ENCODE measurements around the gene CFAP141.
A peak's percentile ranks its signal among the peaks of the same experiment; 100 is the strongest.
"Not testable (repeated sequence)": the region's sequence is repeated elsewhere in the genome, so short reads cannot be mapped to it uniquely, and the experiment has no call there.

The CFAP141 gene

DNA sequence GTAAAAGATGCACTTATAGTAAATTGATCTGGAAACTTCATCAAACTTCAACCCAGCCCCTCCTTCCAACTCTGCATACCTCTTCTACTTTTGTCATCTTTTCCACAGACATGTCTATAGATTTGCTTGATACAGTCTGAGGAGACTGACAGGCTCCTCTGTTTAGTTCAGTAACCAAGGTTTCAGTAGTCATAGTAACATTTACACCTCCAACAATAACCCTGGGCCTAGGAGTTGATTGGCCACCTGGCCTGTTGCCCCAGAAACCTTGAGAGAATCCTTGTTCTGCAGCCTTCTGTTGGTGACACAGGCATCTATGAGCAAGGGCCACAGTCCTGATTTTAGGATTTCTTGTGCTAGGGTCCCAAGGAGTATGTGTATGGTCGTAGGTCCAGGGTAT is at the start of gene CFAP141:
CFAP141 (minus strand) TSS at position 138 of the 400 bp plus-strand sequence; CDS start at position 112, 26 bp downstream.
- peak in 1 of 2 donors; percentile 17 for DNase-seq (ENCODE audit: low read depth in 2 of 2)

DNA sequence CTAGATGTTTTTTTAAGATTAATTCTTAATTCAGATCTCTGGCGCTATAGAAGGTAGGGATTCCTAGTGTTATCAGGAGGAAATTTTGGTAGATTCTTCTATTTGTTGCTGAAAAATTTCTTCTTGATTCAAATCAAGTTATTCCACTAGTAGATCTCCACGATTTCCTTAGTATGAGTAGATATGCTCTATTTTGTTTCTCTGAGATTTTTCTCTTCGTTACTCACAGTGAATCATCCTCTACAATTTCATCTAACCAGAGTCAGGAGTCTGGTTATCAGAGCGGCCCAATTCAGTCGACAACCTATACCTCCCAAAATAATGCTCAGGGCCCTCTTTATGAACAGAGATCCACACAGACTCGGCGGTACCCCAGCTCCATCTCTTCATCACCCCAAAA is 47.5 kb upstream of the CFAP141 start:
- no peak for DNase-seq (ENCODE audit: low read depth in 2 of 2)

DNA sequence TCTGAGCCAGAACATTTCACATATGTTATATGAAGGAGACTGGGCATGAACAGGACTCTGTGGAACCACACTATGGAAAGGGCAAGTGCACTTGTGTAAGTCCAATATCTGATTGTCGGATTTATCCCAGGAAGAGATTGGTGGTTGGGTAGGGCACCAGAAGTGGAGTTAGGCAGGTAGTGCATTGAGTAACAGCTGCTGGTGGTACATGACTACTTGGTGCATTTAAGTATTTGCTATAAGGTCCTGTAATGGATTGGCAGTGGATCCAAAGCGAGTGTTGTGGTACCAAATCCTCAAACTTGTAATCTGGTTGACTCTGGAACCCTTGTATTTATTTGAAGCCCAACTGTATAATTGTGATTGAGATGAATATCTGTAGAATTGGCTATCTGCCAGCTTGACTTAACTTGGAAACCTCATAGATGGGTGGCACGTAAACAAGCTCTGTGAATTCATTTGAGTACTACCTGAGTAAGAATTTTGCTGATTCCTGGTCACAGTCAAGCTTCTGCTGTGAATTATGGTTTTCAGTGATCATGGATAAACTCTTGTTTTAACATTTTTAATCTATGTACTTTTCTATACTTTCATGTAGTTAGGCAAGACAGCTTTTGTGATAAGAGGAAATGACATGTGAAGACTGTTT is 35.7 kb upstream of the CFAP141 start:
- DNase-seq (ENCODE audit: low read depth in 2 of 2), result no peak

DNA sequence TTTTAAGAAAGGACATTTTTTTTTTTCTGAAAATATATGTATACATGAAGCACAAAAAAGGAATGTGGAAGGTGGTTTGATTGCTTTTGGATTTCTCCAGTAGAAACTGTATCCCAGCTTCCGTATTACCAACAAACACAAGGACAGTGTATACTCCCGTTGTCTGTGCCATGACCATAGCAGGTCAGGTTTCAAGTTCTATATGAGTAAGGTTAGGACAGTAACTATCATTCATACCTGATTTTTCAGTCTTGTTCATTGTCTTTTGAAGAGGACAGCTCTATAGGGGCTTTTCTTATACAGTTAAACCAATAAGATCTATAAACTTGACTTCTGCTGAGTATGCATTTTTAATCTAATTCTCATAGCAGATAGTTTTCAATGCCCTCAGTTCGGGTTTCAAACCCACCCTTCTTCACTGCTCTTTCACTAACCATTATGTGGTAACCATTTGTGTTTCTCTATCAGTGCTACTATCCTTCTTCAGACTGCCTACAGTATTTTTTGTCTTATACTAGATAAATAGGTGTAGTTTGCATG is 34.2 kb upstream of the CFAP141 start:
- DNase-seq (ENCODE audit: low read depth in 2 of 2), result no peak

DNA sequence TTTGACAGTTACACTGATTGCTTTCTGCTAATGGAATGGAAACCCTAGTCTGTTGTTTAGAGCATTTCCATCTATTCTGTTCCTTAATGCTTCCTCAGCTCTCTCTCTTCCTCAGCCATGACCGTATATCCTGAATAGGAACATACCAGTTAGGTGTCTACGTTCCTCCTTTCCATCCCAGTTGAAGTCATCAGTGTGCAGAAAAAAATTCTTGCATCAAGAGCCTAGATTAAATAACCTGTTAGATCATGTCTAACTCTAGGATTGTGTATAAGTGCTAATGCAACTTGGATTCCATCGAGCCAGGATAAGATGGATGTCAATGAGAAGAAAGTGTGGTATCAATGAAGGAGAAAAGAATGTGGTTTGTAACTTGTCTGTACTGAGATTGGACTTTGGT is 33.4 kb upstream of the CFAP141 start:
- no peak for DNase-seq (ENCODE audit: low read depth in 2 of 2)

DNA sequence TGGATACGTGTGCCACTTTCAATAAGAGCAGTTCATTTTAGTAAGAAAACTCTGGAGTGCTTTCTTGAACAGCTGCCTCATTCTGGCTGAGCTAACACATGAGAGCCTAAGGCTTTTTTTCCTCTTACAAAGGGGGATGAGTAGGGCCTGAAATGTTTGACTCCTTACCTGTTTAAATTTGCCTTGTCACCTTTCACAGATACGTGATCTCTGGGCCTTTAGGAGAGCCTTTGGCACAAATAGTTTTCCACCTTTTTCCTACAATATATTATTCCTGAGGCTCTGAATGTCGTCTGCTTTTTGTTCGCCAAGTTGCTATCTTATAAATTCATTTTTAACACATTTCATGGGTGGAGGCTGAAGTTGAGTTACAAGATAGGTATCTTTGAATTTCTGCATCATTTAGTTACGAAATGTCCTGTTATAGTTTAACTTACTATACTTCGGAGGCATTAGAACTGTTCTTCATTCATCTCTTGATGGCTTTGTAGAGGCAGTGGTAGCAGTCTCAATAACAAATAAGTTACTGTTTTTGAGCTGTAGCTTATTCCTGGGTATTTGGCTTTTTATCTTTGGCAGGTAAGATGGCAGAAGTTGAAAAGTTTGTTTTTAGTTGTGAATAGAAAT is 31.9 kb upstream of the CFAP141 start:
- no peak for DNase-seq (ENCODE audit: low read depth in 2 of 2)

DNA sequence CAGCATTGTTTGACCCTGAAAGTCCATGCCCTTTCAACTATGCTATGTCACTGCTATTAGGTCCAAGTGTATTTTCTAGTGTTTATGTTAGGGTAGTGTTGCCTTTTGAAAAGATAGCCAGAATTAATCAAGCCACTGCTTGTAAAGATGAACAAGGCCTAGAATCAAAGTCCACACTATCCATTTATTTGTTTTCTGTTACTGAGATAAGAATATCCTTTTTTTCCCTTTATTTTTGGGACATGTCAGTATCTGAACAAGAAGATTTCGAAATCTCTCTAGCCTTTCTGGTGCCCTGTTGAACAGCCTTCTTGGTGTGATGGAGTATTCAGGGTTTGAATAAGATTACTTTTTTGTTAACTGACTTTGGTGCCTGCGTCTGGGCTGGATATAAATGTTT is 31.3 kb upstream of the CFAP141 start:
- no peak for DNase-seq (ENCODE audit: low read depth in 2 of 2)

DNA sequence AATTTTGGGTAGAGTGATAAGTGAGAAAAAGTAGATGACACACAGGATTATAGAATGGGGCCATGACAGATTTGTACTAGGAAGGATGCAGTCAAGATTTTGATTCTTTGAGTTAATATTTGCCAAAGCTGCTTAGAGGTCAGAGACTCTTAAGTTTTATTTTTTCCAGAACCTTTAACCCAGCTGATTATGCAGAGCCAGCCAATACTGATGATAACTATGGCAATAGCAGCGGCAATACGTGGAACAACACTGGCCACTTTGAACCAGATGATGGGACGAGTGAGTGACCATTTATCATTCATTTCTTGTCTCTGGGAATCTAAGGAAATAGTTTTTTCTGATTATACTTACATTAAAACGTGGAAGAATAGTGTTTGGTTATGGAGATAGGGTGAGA is 30.7 kb upstream of the CFAP141 start:
- DNase-seq (ENCODE audit: low read depth in 2 of 2), result no peak

DNA sequence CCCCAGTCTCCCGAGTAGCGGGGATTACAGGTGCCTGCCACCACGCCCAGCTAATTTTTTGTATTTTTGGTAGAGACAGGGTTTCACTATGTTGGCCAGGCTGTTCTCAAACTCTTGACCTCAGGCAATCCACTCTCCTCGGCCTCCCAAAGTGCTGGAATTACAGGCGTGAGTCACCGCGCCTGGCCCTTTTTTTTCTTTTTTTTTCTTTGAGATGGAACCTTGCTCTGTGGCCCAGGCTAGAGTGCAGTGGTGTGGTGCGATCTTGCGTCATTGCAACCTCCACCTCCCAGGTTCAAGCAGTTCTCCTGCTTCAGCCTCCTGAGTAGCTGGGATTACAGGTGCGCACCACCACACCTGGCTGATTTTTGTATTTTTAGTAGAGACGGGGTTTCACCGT is 27.0 kb upstream of the CFAP141 start:
- DNase-seq (ENCODE audit: low read depth in 2 of 2), result not testable (repeated sequence)

DNA sequence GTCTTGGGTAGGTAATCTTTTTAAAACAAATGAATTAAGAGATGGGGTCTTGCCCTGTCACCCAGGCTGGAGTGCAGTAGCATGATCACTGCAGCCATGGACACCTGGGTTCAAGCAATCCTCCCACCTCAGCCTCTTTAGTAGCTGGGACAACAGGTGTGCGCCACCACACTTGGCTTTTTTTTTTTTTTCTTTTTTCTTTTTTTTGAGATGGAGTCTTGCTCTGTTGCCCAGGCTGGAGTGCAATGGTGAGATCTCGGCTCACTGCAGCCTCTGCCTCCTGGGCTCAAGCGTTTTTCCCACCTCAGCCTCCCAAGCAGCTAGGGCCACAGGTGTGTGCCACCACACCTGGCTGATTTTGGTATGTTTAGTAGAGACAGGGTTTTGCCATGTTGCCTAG is 25.0 kb upstream of the CFAP141 start:
- DNase-seq (ENCODE audit: low read depth in 2 of 2), result not testable (repeated sequence)

DNA sequence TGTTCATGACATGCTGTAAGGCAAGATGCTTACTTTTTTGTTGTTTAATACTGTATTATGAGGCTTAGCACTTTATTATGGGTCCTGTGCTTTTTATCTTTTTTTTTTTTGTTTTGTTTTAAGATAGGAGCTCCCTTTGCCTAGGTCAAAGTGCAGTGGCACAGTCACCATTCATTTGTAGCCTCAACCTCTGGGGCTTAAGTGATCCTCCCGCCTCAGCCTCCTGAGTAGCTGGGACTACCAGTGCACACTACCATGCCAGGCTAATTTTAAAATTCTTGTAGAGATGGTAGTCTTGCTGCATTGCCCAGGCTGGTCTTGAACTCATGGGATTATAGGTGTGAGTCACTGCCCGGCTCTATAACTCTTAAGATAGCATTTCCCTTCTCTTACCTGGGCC is 19.2 kb upstream of the CFAP141 start:
- no peak for DNase-seq (ENCODE audit: low read depth in 2 of 2)

DNA sequence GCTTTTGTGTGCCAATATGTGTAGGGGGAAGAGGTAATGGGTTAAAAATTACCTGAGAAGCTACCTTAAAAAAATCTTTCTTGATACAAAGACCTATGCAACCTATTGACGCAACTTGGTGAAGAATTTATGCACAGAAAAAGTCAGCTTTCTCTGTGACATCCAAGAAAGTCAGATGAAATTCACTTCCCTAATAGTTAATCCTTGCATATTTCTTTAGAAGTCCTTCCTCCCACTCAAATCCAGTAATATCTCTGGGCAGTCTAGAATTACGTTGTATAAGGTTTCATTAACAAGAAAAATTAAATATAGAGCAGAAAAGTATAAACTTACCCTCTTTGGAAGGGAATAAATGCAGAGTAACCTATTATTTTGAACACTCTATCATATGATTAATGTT is 17.5 kb upstream of the CFAP141 start:
- DNase-seq (ENCODE audit: low read depth in 2 of 2), result no peak

DNA sequence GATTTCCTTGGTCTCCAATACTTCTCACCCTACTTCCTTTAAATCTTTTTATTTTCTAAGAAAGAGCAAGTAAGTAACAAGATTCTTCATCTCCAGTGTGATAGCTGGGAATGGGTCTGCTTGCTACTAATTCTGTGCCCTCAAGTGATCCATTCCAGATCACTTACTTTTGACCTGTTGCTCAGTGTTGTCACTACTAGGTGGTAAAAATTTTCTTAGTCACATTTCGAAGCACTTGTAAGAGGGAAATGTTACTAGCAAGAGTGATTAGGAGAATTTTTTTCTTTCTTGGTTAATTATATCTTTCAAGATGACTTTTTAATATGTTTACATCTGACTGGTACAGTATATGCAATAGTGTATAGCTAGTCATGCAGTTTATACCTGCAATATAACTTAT is 16.8 kb upstream of the CFAP141 start:
- no peak for DNase-seq (ENCODE audit: low read depth in 2 of 2)

DNA sequence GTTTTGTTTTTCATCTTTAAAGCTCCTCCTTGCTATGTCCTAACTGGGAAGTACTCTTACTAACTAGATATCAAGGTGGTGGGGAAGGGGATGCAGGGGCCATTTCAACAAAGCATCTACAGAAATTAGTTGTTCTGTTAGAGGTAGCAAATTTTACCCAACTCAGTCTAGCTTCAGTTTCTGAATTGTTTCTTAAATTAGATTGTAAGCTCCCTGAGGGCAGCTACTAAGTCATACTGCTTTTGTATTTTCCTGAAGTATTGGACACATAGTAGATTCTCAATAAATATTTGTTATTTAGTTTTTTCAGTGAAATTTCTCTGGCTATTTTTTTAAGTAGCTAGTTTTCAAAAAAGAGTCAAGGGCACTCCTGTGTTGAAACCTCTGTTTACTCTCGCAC is 16.4 kb upstream of the CFAP141 start:
- no peak for DNase-seq (ENCODE audit: low read depth in 2 of 2)

DNA sequence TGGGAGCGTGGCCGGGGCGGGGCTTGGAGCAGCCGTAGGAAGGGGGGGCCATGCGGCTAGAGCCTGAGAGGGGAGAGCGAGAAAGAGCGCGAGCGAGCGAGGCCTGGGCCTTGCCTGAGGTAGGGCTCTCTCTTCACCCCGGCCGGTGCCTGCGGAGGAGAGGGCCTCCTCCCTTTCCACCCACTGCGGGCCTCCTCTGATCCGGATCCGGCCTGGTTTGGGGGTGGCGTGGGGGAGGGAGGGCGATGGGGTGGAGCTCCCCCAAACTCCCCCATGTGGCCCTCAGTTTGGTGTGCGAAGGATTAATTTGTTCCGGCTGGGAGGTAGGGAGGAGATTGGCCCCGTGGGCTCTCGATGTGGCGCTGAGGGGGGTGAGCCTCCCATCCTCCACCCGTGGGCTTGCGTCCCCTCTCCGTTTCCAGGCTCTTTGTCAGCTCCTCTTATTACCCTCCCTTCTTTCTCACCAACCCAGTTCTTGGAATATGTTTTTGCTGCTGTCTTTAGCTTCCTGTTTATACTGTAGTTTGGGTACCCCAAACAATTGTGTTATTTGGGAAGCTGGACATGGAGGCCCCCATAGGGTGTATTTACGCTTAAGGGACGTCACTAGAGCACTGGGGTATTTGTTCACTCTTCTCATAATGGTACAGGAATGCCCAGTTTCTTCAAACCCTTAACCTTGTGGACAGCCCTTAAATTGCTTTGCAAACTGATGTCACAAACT is 15.3 kb upstream of the CFAP141 start:
- DNase-seq (ENCODE audit: low read depth in 2 of 2), result peak; percentile 52

DNA sequence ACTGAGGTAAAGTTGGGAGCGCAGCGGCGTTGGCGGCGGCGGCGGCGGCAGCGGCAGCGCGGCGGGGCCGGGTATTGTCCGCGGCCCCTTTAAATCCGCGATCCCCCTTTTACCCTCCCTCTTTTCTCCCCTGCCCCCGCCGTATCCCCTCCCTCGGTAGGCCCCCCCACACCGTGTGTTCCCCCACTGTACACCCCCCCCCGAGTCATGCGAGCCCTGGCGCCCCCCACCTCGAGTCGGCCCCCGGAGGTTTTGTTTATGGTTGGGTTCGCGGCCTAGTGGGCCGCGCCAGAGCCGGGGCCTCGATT is 14.8 kb upstream of the CFAP141 start:
- no peak for DNase-seq (ENCODE audit: low read depth in 2 of 2)

DNA sequence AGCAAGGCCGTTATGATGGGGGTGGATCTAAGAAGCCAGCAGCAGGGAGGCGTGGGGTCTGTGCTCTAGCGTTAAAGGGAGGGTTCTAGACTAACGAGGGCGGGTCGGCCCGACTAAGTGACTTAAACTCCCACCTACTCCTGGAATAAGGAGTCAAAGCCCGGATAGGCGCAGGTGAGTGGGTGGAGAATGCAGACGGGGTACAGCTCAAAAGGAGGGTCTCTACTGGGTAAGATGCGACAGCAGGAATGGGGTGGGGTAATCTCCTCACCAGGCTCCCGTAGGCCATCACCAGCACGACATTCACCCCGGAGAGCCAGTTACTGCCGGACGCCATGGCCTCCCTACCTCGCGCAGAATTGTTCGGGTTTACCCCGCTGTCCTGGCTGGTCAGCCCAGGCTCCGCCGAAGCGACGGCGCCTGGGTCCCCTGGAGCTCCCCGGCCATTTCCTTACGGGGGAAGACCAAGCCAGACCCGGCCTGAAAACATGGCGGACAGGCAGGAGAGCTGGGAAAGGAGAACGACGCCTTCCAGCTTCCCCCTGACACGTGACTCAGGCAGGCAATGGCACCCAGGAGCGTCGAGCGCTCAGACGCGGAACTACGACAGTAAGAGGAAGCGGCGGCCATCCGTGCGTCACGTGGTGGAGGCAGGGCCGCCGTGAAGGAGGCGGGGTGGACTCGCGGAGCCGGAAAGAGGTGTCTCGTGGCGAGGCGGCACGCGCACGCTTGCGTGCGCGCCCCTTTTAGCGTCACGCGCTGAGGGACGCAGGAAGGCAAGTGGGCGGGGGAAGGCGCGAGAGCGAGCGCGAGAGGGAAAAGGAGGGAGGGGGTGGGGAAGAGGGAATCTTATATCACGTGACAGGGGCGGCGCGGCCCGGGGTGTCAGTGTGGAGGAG is 14.2 kb upstream of the CFAP141 start, which contains the start of gene UBAP2L:
UBAP2L (plus strand) TSS at position 885 of the 899 bp plus-strand sequence. CDS start 4,169 bp downstream, outside the sequence.
- DNase-seq (ENCODE audit: low read depth in 2 of 2), result peak; percentile 99

DNA sequence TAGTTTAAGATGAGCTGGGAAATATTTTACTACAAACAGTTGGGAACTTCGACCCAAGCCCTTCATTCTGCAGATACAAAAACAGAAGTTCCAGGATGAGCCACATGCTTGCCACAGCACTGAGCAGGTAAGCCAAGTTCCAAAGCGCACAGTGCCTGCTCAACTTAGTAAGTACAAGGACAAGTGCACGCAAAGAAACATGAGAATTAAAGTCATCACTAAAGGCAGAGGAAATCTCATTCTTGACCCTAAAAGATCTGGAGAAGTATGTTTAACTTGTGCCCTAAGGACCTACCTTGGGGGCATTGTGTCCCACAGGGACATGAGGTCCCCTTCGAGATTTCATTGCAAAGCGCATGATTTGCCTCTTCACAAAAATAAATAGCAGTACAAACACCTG is 13.4 kb upstream of the CFAP141 start:
- DNase-seq (ENCODE audit: low read depth in 2 of 2), result no peak

DNA sequence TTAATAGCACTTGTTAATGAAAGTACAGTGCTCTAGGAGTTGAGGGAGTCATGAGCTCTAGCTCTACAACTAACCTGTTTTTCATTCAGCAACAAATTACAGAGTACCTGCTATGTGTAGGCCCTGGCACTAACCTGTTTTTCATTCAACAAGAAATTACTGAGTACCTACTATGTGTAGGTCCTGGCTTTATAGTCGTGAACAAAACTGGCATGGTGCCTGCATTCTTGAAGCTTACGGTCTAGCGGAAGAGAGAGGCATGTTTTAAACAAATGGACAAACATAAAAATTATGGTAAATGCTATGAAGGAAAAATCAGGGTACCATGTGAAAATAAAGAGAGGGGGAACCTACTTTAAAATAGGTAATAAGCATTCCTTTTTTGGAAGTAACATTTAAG is 12.4 kb upstream of the CFAP141 start:
- no peak for DNase-seq (ENCODE audit: low read depth in 2 of 2)

DNA sequence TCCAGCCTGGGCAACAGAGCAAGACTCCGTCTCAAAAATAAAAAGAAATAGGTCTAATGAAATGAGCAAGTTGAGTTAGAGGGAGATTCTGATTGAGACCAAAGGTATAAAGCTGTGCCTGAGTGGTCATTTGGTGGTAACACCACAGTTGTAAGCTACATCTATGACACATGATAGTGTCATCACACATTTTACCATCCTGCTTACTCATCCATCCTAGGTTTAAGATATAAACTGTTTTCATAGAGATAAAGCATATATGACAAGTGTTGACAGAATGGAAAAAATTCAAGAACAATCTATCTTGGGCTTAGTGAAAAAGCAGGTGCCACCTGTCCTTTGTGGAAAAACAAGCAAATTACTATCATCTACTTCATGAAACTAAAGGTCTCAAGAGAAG is 7.1 kb upstream of the CFAP141 start:
- no peak for DNase-seq (ENCODE audit: low read depth in 2 of 2)

DNA sequence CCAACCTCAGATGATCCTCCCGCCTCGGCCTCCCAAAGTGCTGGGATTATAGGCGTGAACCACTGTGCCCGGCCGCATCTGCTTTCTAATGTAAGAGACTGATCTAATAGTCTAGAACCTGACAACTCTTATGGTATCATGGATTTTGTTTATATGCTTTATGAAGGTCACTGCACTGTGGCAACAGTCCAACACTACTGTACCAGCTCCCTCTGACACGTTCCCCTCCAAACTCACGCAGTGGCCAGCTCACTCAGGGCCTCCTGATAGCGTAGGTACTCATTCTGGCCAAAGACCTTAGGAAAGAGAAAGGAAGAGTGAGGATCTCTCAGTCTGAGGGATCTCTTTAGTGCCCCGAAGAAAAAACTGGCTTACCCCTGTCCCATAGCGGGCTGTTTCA is 6.0 kb upstream of the CFAP141 start:
- no peak for DNase-seq (ENCODE audit: low read depth in 2 of 2)

All from stimulated activated CD8-positive, alpha-beta memory T cell treated with anti-CD3 and anti-CD28 coated beads, Interleukin-15, amount 100 ng/mL, for 48 hours (primary cell).